ENCODE measurements around the gene ALOX5AP.

The ALOX5AP gene

GRCh38 chr13:30715372-30715756, 20.0 kb upstream of the ALOX5AP start:
- no peak for DNase-seq

- no peak for DNase-seq
These were observed 19.5 kb upstream of the ALOX5AP start for GRCh38 chr13:30715837-30716236.

- no peak for DNase-seq
These were observed 16.4 kb upstream of the ALOX5AP start for GRCh38 chr13:30718661-30719524.

- no peak for DNase-seq
These were observed 15.8 kb upstream of the ALOX5AP start for GRCh38 chr13:30719525-30719914.

- DNase-seq: no peak
These were observed 15.0 kb upstream of the ALOX5AP start for GRCh38 chr13:30720172-30720869.

GRCh38 chr13:30721936-30722335, 13.4 kb upstream of the ALOX5AP start:
- DNase-seq: no peak

- DNase-seq: no peak
These were observed 13.0 kb upstream of the ALOX5AP start for GRCh38 chr13:30722361-30722760.

- no peak for DNase-seq
These were observed 10.6 kb upstream of the ALOX5AP start for GRCh38 chr13:30724778-30725177.

GRCh38 chr13:30725326-30726085, 9.8 kb upstream of the ALOX5AP start:
- DNase-seq: no peak

GRCh38 chr13:30726192-30726591, 9.2 kb upstream of the ALOX5AP start:
- DNase-seq: no peak

- DNase-seq: no peak
These were observed 7.6 kb upstream of the ALOX5AP start for GRCh38 chr13:30727491-30728355.

- no peak for DNase-seq
These were observed 5.5 kb upstream of the ALOX5AP start for GRCh38 chr13:30729801-30730200.

GRCh38 chr13:30730526-30730925, 4.8 kb upstream of the ALOX5AP start:
- no peak for DNase-seq

GRCh38 chr13:30731361-30732045, 3.8 kb upstream of the ALOX5AP start:
- no peak for DNase-seq

- no peak for DNase-seq
These were observed 3.3 kb upstream of the ALOX5AP start for GRCh38 chr13:30732046-30732390.

- DNase-seq: no peak
These were observed 904 bp upstream of the ALOX5AP start for GRCh38 chr13:30734439-30734838.

- DNase-seq: no peak
These were observed 481 bp downstream of the ALOX5AP start for GRCh38 chr13:30735872-30736175.

- no peak for DNase-seq
These were observed 1.3 kb downstream of the ALOX5AP start for GRCh38 chr13:30736461-30737320.

- DNase-seq: no peak
These were observed 2.4 kb downstream of the ALOX5AP start for GRCh38 chr13:30737511-30738337.

GRCh38 chr13:30738526-30739236, 3.3 kb downstream of the ALOX5AP start:
- no peak for DNase-seq
